NCI-H2227 (cell line): ENCODE data around the gene ZBTB7C.
A peak's percentile ranks its signal among the peaks of the same experiment; 100 is the strongest.

Experiments used
- DNase-seq: peaks from one replicate; lab custom pipeline; 2025; ENCODE audit not compliant: unreplicated experiment; lab: John Stamatoyannopoulos, UW

The ZBTB7C gene

GRCh38 chr18:48007955-48008701, 401.1 kb downstream of the ZBTB7C start:
- peak; percentile 89 for DNase-seq

- no peak for DNase-seq
These were observed 401.8 kb downstream of the ZBTB7C start for GRCh38 chr18:48007381-48007780.

- no peak for DNase-seq
These were observed 402.6 kb downstream of the ZBTB7C start for GRCh38 chr18:48006415-48007175.

- no peak for DNase-seq
These were observed 404.6 kb downstream of the ZBTB7C start for GRCh38 chr18:48004577-48004976.

- no peak for DNase-seq
These were observed 405.5 kb downstream of the ZBTB7C start for GRCh38 chr18:48003426-48004349.

- no peak for DNase-seq
These were observed 406.2 kb downstream of the ZBTB7C start for GRCh38 chr18:48002933-48003365.

- DNase-seq = no peak
These were observed 408.5 kb downstream of the ZBTB7C start for GRCh38 chr18:48000701-48001100.

GRCh38 chr18:47999801-48000248, 409.4 kb downstream of the ZBTB7C start:
- DNase-seq = no peak

- peak; percentile 51 for DNase-seq
These were observed 411.8 kb downstream of the ZBTB7C start for GRCh38 chr18:47997338-47997780.

- DNase-seq = peak; percentile 74
These were observed 413.1 kb downstream of the ZBTB7C start for GRCh38 chr18:47996091-47996541.

GRCh38 chr18:47995654-47996053, 413.5 kb downstream of the ZBTB7C start:
- DNase-seq = no peak

- no peak for DNase-seq
These were observed 415.8 kb downstream of the ZBTB7C start for GRCh38 chr18:47993409-47993808.

- DNase-seq = no peak
These were observed 416.2 kb downstream of the ZBTB7C start for GRCh38 chr18:47992976-47993375.

- DNase-seq = no peak
These were observed 416.9 kb downstream of the ZBTB7C start for GRCh38 chr18:47992266-47992665.

- DNase-seq = no peak
These were observed 418.2 kb downstream of the ZBTB7C start for GRCh38 chr18:47990981-47991380.

GRCh38 chr18:47987388-47987699, 421.8 kb downstream of the ZBTB7C start:
- DNase-seq = no peak

GRCh38 chr18:47986620-47987387, 422.4 kb downstream of the ZBTB7C start:
- DNase-seq = no peak

GRCh38 chr18:47985866-47986265, 423.3 kb downstream of the ZBTB7C start:
- no peak for DNase-seq

- DNase-seq = no peak
These were observed 424.2 kb downstream of the ZBTB7C start for GRCh38 chr18:47984991-47985390.

- no peak for DNase-seq
These were observed 425.2 kb downstream of the ZBTB7C start for GRCh38 chr18:47983946-47984345.
